DMS 273 (cell line): ENCODE measurements around the gene RIC3.
A peak's percentile ranks its signal among the peaks of the same experiment; 100 is the strongest.
"Not testable (repeated sequence)": the region's sequence is repeated elsewhere in the genome, so short reads cannot be mapped to it uniquely, and the experiment has no call there.

Experiments
- DNase-seq: peaks from one replicate; lab custom pipeline; 2025; ENCODE audit not compliant: unreplicated experiment; lab: John Stamatoyannopoulos, UW

Gene RIC3

GRCh38 chr11:8192016-8192895 lies 23.4 kb upstream of the RIC3 start:
- peak; percentile 84 for DNase-seq

- no peak for DNase-seq
Measured at GRCh38 chr11:8190431-8190830, 21.6 kb upstream of the RIC3 start.

GRCh38 chr11:8186429-8186828 lies 17.6 kb upstream of the RIC3 start:
- DNase-seq: no peak

- no peak for DNase-seq
Measured at GRCh38 chr11:8183111-8183510, 14.3 kb upstream of the RIC3 start.

GRCh38 chr11:8180469-8180868 lies 11.6 kb upstream of the RIC3 start:
- no peak for DNase-seq

GRCh38 chr11:8178297-8178696 lies 9.5 kb upstream of the RIC3 start:
- no peak for DNase-seq

GRCh38 chr11:8177136-8177535 lies 8.3 kb upstream of the RIC3 start:
- peak; percentile 41 for DNase-seq

GRCh38 chr11:8167796-8168195 lies 1.0 kb downstream of the RIC3 start:
- no peak for DNase-seq

GRCh38 chr11:8164746-8165145 lies 4.1 kb downstream of the RIC3 start:
- DNase-seq: no peak

GRCh38 chr11:8161627-8162304 lies 7.1 kb downstream of the RIC3 start:
- not testable (repeated sequence) for DNase-seq

GRCh38 chr11:8156877-8157276 lies 11.9 kb downstream of the RIC3 start:
- DNase-seq: no peak

GRCh38 chr11:8149726-8150125 lies 19.1 kb downstream of the RIC3 start:
- no peak for DNase-seq

- no peak for DNase-seq
Measured at GRCh38 chr11:8138526-8138925, 30.3 kb downstream of the RIC3 start.

GRCh38 chr11:8127447-8127846 lies 41.4 kb downstream of the RIC3 start:
- DNase-seq: no peak

- DNase-seq: no peak
Measured at GRCh38 chr11:8126649-8127289, 42.1 kb downstream of the RIC3 start.

- no peak for DNase-seq
Measured at GRCh38 chr11:8122173-8122764, 46.6 kb downstream of the RIC3 start.

GRCh38 chr11:8111636-8112035 lies 57.2 kb downstream of the RIC3 start:
- peak; percentile 45 for DNase-seq

- DNase-seq: peak; percentile 36
Measured at GRCh38 chr11:8110396-8110795, 58.4 kb downstream of the RIC3 start.

GRCh38 chr11:8109675-8110074 lies 59.1 kb downstream of the RIC3 start:
- no peak for DNase-seq

GRCh38 chr11:8108421-8108820 lies 60.4 kb downstream of the RIC3 start:
- no peak for DNase-seq

GRCh38 chr11:8107642-8108041 lies 61.2 kb downstream of the RIC3 start:
- DNase-seq: no peak

GRCh38 chr11:8106679-8107078 lies 62.1 kb downstream of the RIC3 start:
- no peak for DNase-seq
